Measurements from ENCODE around the gene CDH23.

DNA sequence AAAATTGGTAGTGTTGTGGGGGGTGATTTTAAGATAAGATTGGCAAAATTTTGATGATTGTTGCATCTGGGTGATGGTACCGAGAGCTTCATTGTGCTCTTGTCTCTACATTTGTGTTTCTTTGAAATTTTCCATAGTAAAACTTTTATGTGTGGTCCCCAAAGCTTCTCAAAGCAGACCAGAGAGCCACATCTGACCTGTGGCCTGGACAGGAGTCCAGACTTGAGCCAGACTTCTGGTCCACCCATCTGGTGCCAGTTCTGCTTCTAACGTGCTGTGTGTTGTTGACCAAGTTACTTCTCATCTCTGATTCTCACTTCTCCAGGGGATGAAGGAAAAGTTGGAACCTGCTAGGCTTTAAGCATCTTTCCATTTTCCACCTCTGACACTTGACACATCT lies 202.8 kb downstream of the CDH23 start:
- TF ChIP-seq CTCF (IDR thresholded peaks at IDR 0.05; ENCODE audit: low read depth, low read length, poor library complexity, severe bottlenecking) (no peak), EZH2phosphoT487 (IDR thresholded peaks at IDR 0.05; ENCODE audit: borderline replicate concordance, low read length) (no peak)
